H1 (cell line): ENCODE data around the gene DZIP1L. TPM values are rescaled to one million over a fixed set of nuclear protein-coding genes. Genes with fewer than 3 reads are reported as not detected.

ENCODE experiments used
- ASH2L ChIP-seq: fragments of 200-600, 300-600 bp; sonication (generic); IDR thresholded peaks from one replicate; pipeline ENCODE4 v1.7.1; 2017; ENCODE audit warnings: low read length
- EZH2 ChIP-seq: fragments of 200-600 bp; sonication (generic); IDR thresholded peaks from 2 replicates; pipeline ENCODE4 v1.7.1; 2012; ENCODE audit warnings: low read depth, mild to moderate bottlenecking, moderate library complexity, low read length, inconsistent platforms; ENCODE audit not compliant: severe bottlenecking
- RAD21 ChIP-seq, 2 experiments: IDR thresholded peaks in 1 of 2; conservative IDR thresholded peaks in 1 of 2; 2 replicates each; pipeline ENCODE4 v1.6.1; 2011; ENCODE audit warnings: low read depth in 2 of 2, low read length in 2 of 2, improper control_type of control experiment in 1 of 2, inconsistent platforms in 1 of 2, mild to moderate bottlenecking in 1 of 2, moderate library complexity in 1 of 2
- polyA plus RNA-seq, 7 experiments: library from polyadenylated mRNA; depleted of rRNA in 3 of 7; stranded (reverse) in 5 of 7; unstranded in 2 of 7; fragments of >200 nt in 5 of 7; fragments of 200-250 nt in 2 of 7; gene quantifications; 1 replicate in 5 of 7; 2 replicates in 1 of 7; 4 replicates in 1 of 7; pipeline versions ENCODE4 v1.2.1 to v1.2.3, GENCODE V29; 2011 to 2013; ENCODE audit warnings: missing spikeins in 2 of 7, mixed read lengths in 2 of 7
- total RNA-seq: library from RNA; stranded (reverse); fragmentation: NEBNext Ultra II Directional; extraction: Animal tissue kit (Norgen Biotek cat#: 25700); gene quantifications from 2 replicates; pipeline ENCODE4 v1.2.1, GENCODE V29; 2021

The DZIP1L gene
- total and polyA plus RNA-seq, 2 of the 8 experiments (the other 6 are each of a cell fraction or from before 2014, with no cell fraction given): 6.5 to 8.3 TPM

DNA sequence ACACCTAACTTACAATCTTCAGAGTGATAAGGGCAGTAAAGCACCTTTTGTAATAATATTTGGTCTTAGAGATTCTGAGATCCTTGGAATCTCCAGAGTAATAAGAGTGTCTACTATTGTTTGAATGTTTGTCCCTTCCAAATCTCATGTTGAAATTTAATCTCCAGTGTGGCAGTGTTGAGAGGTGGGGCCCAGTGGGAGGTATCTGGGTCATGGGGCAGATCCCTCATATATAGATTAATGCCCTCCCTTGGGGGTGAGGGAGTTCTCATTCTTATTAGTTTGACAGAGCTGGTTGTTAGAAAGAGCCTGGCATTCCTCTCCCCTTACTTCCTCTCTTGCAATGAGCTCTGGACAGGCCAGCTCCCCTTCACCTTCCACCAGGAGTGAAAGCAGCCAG is 16.0 kb downstream of the DZIP1L start (continued):
- TF ChIP-seq ASH2L: no peak
- TF ChIP-seq RAD21 (IDR thresholded peaks at IDR 0.05 in 1 of 2, conservative IDR thresholded peaks at IDR 0.05 in 1 of 2; ENCODE audit: low read depth in 2 of 2, low read length in 2 of 2): no peak
- TF ChIP-seq EZH2: no peak
